Large intestine (tissue), 3 donors: ENCODE measurements around the gene RRP15. TPM values are rescaled to one million over a fixed set of nuclear protein-coding genes. Genes with fewer than 3 reads are reported as not detected.
"Not testable (repeated sequence)": the region's sequence is repeated elsewhere in the genome, so short reads cannot be mapped to it uniquely, and the experiment has no call there.

Experiments
- DNase-seq, 2 donors: peaks; one replicate each; pipeline versions ENCODE4 v3.0.0 to v3.0.0-alpha.2; 2013
- H3K27ac ChIP-seq: one replicate; pipeline ENCODE4 v1.5.1; 2013; ENCODE audit warnings: low read length
- H3K27me3 ChIP-seq: 2 replicates; pipeline ENCODE4 v1.6.1; 2013; ENCODE audit warnings: low read length; ENCODE audit not compliant: control insufficient read depth, insufficient read depth
- H3K36me3 ChIP-seq: 2 replicates; pipeline ENCODE4 v1.6.1; 2013; ENCODE audit warnings: low read length; ENCODE audit not compliant: control insufficient read depth, insufficient read depth
- H3K4me1 ChIP-seq: one replicate; pipeline ENCODE4 v1.6.1; 2013; ENCODE audit warnings: low read length; ENCODE audit not compliant: control insufficient read depth, insufficient read depth
- H3K4me3 ChIP-seq: one replicate; pipeline ENCODE4 v1.5.1; 2013; ENCODE audit warnings: low read length
- H3K9me3 ChIP-seq: one replicate; pipeline ENCODE4 v1.6.1; 2013; ENCODE audit warnings: mild to moderate bottlenecking, low read depth, low read length, moderate library complexity; ENCODE audit not compliant: control insufficient read depth
- WGBS: methylation state at CpG from one replicate; pipeline ENCODE4 v1.1.5; 2013; ENCODE audit warnings: low lambda C conversion rate; ENCODE audit not compliant: insufficient coverage; 5-methylcytosine and 5-hydroxymethylcytosine counted together
- polyA plus RNA-seq: library from polyadenylated mRNA; unstranded; fragments of 120-200 nt; gene quantifications from one replicate; pipeline ENCODE4 v1.2.1, GENCODE V29; 2013

Gene RRP15
- polyA plus RNA-seq, 1 donor: 12.0 TPM

GRCh38 chr1:218305472-218306064 lies 20.5 kb downstream of the RRP15 start:
- Histone ChIP-seq H3K4me3 (no peak overlapping the region), H3K27ac (no peak overlapping the region), H3K4me1 (no peaks in the 10 kb centered on the region), H3K36me3 (peaks cover 8% of the 10 kb centered on the region), H3K27me3 (no peaks in the 10 kb centered on the region), H3K9me3 (no peaks in the 10 kb centered on the region)
- WGBS: 20% methylated on average over 1 of the region's 6 CpGs
- no peak for DNase-seq

GRCh38 chr1:218312509-218312908 lies 27.4 kb downstream of the RRP15 start:
- Histone ChIP-seq H3K27me3 (no peaks in the 10 kb centered on the region), H3K4me3 (no peak overlapping the region), H3K9me3 (no peaks in the 10 kb centered on the region), H3K36me3 (peaks cover 8% of the 10 kb centered on the region), H3K27ac (no peak overlapping the region), H3K4me1 (no peaks in the 10 kb centered on the region)
- DNase-seq: no peak
- 95% methylated on average over 2 of the region's 2 CpGs for WGBS

GRCh38 chr1:218314316-218314715 lies 29.2 kb downstream of the RRP15 start:
- no peak for DNase-seq
- H3K27ac ChIP-seq: no peak overlapping the region
- no peak overlapping the region for H3K4me3 ChIP-seq
- H3K36me3 ChIP-seq: peaks cover 9% of the 10 kb centered on the region
- no peaks in the 10 kb centered on the region for H3K4me1 ChIP-seq
- no peaks in the 10 kb centered on the region for H3K27me3 ChIP-seq
- no peaks in the 10 kb centered on the region for H3K9me3 ChIP-seq
- no CpG with 5 or more reads among the region's 3 CpGs for WGBS

GRCh38 chr1:218315638-218316037 lies 30.5 kb downstream of the RRP15 start:
- no peak overlapping the region for H3K27ac ChIP-seq
- H3K27me3 ChIP-seq: no peaks in the 10 kb centered on the region
- no peaks in the 10 kb centered on the region for H3K9me3 ChIP-seq
- WGBS: 83% methylated on average over 1 of the region's 4 CpGs
- peaks cover 9% of the 10 kb centered on the region for H3K36me3 ChIP-seq
- H3K4me1 ChIP-seq: no peaks in the 10 kb centered on the region
- no peak overlapping the region for H3K4me3 ChIP-seq
- DNase-seq: no peak

GRCh38 chr1:218317061-218317460 lies 32.0 kb downstream of the RRP15 start:
- Histone ChIP-seq H3K9me3 (no peaks in the 10 kb centered on the region), H3K4me3 (no peak overlapping the region), H3K4me1 (no peaks in the 10 kb centered on the region), H3K27ac (no peak overlapping the region), H3K36me3 (peaks cover 6% of the 10 kb centered on the region), H3K27me3 (no peaks in the 10 kb centered on the region)
- DNase-seq: no peak
- WGBS: 83% methylated on average over 1 of the region's 5 CpGs

GRCh38 chr1:218320182-218320581 lies 35.1 kb downstream of the RRP15 start:
- H3K27me3 ChIP-seq, H3K9me3 ChIP-seq, H3K4me1 ChIP-seq, H3K4me3 ChIP-seq, DNase-seq, H3K27ac ChIP-seq: not testable (repeated sequence)
- no CpG with 5 or more reads among the region's 3 CpGs for WGBS
- peaks cover 24% of the 10 kb centered on the region for H3K36me3 ChIP-seq

GRCh38 chr1:218322762-218323161 lies 37.7 kb downstream of the RRP15 start:
- H3K36me3 ChIP-seq: peaks cover 23% of the 10 kb centered on the region
- no peaks in the 10 kb centered on the region for H3K4me1 ChIP-seq
- 80% methylated on average over 1 of the region's 17 CpGs for WGBS
- peaks cover 2% of the 10 kb centered on the region for H3K9me3 ChIP-seq
- no peak for DNase-seq
- H3K4me3 ChIP-seq: no peak overlapping the region
- H3K27ac ChIP-seq: no peak overlapping the region
- no peaks in the 10 kb centered on the region for H3K27me3 ChIP-seq

GRCh38 chr1:218323568-218324225 lies 38.6 kb downstream of the RRP15 start:
- Histone ChIP-seq H3K27me3 (no peaks in the 10 kb centered on the region), H3K4me3 (no peak overlapping the region), H3K36me3 (peaks cover 20% of the 10 kb centered on the region), H3K4me1 (no peaks in the 10 kb centered on the region), H3K27ac (no peak overlapping the region), H3K9me3 (peaks cover 2% of the 10 kb centered on the region)
- no CpG with 5 or more reads among the region's 21 CpGs for WGBS
- no peak for DNase-seq

- DNase-seq: no peak
- peaks cover 20% of the 10 kb centered on the region for H3K36me3 ChIP-seq
- WGBS: no CpG with 5 or more reads among the region's 20 CpGs
Measured at GRCh38 chr1:218324226-218324580, 39.1 kb downstream of the RRP15 start.

GRCh38 chr1:218328769-218329168 lies 43.7 kb downstream of the RRP15 start:
- H3K9me3 ChIP-seq: no peaks in the 10 kb centered on the region
- no peak overlapping the region for H3K4me3 ChIP-seq
- H3K27ac ChIP-seq: no peak overlapping the region
- no peak for DNase-seq
- 100% methylated on average over 2 of the region's 3 CpGs for WGBS
- H3K27me3 ChIP-seq: no peaks in the 10 kb centered on the region
- peaks cover 8% of the 10 kb centered on the region for H3K36me3 ChIP-seq
- H3K4me1 ChIP-seq: no peaks in the 10 kb centered on the region

More at GRCh38 chr1:218324226-218324580, 39.1 kb downstream of the RRP15 start:
- H3K4me3 ChIP-seq: no peak overlapping the region
- no peaks in the 10 kb centered on the region for H3K27me3 ChIP-seq
- H3K4me1 ChIP-seq: no peaks in the 10 kb centered on the region
- peaks cover 2% of the 10 kb centered on the region for H3K9me3 ChIP-seq
- no peak overlapping the region for H3K27ac ChIP-seq
